Activated CD4-positive, alpha-beta T cell treated with anti-CD3 and anti-CD28 coated beads for 4 hours (primary cell): ENCODE data around the gene SLC22A4.

Source experiments
- DNase-seq, 2 donors: peaks; one replicate each; pipeline ENCODE4 v3.0.0-alpha.2; 2020

The SLC22A4 gene

GRCh38 chr5:132293992-132294727 is at the start of gene SLC22A4:
Gene SLC22A4, plus strand, starts transcription at chr5:132294394. Its CDS starts 223 bp downstream, at chr5:132294617.
- DNase-seq: peak; percentile 72 to 81

GRCh38 chr5:132245593-132245992 is 48.6 kb upstream of the SLC22A4 start:
- no peak for DNase-seq

GRCh38 chr5:132246806-132247205 is 47.4 kb upstream of the SLC22A4 start:
- DNase-seq: no peak

DNA sequence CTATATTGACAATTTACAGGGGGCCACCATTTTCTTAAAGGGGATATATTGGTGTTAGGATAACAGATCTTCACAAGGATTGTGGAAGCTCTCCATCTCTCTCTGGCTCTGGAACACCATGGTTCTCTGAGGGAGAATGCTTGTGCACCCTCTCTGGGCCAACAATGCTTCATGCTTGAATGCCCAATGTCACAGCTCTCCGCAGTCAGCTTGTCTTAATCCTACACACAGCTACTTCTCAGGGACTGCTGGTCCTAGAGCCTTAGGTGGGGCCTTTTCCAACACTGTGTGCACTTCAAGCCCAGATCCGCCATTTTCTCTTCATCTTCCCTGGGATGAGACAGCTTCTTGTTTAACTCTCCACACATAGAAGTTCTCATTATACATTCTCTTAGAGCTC is 43.6 kb upstream of the SLC22A4 start:
- no peak for DNase-seq

DNA sequence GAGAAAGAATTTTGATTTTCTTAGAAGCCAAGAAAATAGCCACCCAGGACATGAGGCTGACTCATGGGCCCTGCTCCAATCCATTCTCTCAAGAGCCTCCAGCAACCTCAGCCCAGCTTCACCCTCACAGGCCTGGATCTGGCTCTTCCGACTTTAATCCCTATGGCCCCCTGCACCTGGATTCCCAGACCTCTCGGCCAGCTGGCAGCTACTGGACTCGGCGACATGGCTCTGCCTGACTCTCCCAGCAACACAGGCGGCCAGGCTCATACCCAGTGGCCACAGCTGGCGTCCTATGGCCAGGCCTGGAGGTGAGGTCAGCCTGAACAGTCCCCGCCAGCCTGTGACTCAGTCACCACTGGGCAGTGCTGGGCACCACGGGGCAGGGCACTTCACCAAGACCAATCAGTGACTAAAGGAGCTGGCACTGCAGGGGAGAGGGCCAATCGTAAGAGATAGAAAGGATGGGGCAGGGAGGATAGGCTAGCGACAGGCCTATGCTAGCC is 42.9 kb upstream of the SLC22A4 start:
- DNase-seq: no peak

DNA sequence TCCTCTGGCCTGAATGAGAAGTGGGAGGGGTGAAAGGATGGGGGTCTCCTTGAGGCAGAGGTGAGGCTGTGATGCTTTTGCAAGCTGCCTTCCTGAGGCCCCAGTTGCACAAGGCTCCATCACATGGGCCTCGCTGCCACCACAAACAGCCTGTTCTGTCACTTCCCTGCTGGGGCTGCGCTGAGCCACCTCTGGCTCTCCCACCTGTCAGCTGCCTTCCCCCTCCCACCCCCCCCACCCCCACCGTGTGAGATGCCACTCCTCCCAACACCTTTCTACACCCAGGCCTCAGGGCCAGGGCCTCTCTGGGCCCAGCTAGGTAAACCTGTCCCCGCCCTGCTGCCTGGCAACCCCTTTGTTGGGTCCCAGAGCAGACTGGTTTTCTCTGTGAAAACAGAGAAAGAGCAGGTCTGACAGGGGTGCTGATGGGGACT is 41.2 kb upstream of the SLC22A4 start:
- no peak for DNase-seq

DNA sequence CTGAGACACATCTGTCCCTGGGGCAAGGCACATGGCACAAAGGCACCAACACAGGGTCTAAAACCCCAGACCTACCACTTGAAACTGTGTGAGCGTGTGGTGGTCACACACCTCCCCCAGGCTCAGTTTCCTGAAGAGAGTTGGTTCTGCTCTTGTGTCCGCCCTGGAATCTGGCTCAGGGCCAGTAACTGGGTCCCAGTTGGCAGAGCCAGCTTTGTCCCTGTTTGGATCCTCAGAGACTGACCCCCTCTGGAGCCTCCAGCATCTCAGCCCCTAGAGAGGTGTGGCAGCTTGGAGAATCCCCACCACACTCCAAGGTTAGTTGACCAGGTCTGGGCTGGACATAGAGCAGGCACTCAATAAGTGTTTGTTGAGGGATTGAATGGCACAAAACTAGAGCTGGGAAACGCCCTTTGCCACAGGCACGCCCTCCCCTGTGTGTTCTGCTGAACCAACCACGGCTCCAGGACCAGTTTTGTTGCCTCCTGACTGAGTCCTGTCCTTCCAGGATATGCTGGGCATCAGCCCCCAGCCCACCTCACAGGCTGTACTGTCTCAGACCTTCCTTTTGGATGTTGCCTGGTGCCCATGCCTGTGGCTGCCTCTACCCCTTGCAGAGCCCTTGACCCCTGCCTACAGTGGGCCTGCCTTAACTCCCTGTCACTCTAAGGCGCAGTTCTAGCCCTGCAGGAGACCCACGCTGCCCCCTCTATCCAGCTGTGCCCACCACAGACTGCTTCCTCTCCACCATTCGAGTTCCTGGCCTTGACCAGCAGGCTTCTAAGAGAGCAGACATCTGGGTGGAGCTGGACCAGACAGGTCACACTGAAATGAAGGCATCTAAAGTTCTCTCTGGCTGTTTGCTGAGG is 40.5 kb upstream of the SLC22A4 start:
- no peak for DNase-seq

GRCh38 chr5:132254321-132254977 is 39.7 kb upstream of the SLC22A4 start:
- DNase-seq: no peak

GRCh38 chr5:132256086-132256782 is 38.0 kb upstream of the SLC22A4 start:
- no peak for DNase-seq

GRCh38 chr5:132256783-132257130 is 37.4 kb upstream of the SLC22A4 start:
- no peak for DNase-seq

- DNase-seq: no peak
Observed at GRCh38 chr5:132257131-132258101, 36.8 kb upstream of the SLC22A4 start, which contains the start of gene PDLIM4. Gene PDLIM4, plus strand, starts transcription at chr5:132257696. Its CDS starts 39 bp downstream, at chr5:132257735.

DNA sequence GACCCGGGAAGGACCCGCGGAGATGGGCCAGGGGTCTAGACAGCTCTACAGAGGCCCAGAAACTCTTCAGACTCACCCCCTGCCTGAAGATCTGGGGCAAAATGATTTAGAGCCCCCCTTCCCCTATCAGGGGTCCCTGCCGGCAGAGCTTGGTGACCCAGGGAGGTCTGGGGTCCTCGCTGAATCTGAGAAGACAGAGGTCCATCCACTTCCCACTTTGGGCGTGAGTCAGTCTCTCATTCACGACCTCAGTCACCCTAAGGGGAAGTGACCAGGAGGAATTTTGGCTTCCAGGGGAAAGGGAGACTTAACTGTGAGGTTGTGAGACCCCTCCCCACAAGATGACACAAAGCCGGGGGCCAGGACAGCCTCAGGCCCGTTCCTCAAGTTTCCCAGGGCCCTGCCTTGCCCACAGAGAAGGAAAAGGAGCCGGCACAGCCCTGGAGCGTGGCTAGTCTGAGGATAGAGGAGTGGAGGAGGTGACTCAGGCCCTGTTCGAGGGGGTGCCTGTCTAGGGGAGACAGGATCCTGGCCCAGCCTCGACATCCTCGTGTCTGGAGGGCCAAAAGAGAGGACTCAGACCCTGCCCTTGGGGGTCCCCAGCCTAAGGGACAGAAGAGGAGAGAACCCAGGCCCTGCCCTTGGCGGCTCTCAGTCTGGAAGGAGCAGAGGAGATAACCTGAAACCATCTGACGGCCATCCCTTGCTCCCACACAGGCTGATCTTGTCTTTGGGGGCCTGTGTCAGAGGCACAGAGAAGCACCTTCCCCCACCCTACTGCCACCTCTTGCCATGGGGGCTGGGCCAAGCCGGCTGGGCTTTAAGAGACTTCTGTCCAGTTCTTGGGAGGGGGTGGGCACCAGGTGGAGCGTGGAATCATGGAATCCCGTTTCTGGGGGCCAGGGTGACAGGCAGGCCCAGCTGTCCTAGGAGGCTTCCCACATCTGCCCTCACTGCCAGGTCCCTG is 35.8 kb upstream of the SLC22A4 start:
- DNase-seq: no peak

- DNase-seq: no peak
Observed at GRCh38 chr5:132259069-132259851, 34.9 kb upstream of the SLC22A4 start.

GRCh38 chr5:132260051-132260450 is 34.1 kb upstream of the SLC22A4 start:
- DNase-seq: no peak

DNA sequence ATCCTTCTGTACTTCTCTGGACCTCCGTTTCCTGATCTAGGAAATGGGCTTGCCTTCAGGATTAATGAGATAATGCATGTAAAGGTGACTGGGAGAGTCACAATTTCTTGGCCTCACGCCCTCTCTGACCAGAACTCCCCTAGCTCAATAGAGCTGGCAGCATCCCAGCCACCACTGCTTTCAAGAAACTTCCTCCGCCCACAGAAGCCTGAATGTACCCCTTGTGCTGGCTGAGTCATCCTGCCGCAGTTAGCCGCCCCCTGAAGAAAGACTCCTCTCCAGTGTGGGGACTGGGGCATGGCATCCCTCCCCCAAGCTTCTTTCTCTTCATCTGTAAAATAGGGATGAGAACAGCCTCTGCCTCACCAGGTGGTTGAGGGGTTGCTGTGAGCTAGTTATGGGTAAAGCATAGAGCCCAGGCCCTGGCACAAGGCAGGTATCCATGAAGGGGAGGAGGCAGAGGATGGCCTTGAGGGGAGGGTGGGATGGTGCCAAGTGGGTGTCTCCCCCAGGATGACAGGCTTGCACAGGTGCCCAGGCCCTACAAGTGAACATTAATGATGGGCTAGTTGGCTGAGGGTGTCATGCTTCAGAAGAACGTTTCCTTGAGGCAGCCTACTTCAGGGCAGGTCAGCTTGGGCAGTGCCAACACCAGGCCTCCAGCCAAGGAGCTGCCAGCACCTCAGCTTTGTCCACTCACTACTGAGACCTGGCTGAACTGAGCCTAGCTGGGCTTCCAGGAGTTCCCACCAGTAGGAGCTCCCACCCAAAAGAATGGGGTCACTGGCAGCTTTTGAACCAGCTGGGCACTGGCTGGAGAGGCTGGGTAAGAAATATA is 33.3 kb upstream of the SLC22A4 start:
- DNase-seq: peak; percentile 31 to 46

DNA sequence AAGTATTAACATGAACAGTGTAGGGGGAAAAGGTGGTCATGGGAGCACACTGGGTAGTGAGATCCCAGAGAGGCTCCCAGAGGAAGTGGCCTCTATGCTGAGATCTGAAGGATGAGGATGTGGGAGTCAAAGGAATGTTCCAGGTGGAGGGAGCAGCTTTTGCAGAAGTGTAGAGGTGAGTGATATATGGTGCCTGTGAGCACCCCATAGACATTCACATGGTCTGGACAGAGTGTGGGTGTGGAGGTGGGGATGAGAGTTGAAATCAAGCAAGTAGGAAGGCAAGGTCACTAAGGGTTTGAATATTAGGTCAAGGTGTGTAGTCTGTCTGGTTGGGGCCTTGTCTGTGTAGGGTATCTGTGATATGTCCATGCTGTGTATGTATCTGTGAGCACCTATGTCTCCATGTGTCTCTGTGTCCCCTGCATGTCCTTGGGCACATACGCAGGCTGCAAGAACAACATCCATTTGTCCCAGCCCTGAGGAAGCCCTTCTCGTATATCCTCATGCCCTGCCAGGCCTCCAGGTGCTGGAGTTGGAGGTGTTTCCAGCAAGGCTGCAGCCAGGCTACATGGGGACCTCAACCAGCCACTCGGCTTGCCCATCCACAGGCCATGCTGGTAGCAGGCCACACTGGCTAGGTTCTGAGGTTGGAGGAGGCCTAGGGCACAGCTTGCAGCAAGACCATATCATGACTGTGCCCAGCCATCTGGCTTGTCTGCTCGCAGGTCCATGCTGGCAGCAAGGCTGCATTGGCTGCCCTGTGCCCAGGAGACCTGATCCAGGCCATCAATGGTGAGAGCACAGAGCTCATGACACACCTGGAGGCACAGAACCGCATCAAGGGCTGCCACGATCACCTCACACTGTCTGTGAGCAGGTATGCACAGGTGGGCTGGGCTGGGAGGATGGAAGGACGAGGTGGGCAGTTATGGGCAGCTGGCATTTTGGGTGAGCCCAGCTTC is 32.0 kb upstream of the SLC22A4 start:
- no peak for DNase-seq
